KOPT-K1 (cell line): ENCODE results near the gene GP2.

Experiments
- H3K27ac ChIP-seq: fragments of 200-600 bp; sonication (generic); 2 replicates; pipeline ENCODE4 v1.5.1; 2016; ENCODE audit warnings: antibody characterized with exemption, mild to moderate bottlenecking, low read depth, low read length; ENCODE audit not compliant: poor library complexity, severe bottlenecking
- H3K36me3 ChIP-seq: fragments of 200-600 bp; sonication (generic); 2 replicates; pipeline ENCODE4 v1.5.1; 2017; ENCODE audit warnings: antibody characterized with exemption, mild to moderate bottlenecking, low read length, moderate library complexity; ENCODE audit not compliant: insufficient read depth
- H3K9me3 ChIP-seq: fragments of 200-600 bp; sonication (generic); 2 replicates; pipeline ENCODE4 v1.5.1; 2017; ENCODE audit warnings: antibody characterized with exemption, low read length, mild to moderate bottlenecking; ENCODE audit not compliant: insufficient read depth, poor library complexity, severe bottlenecking

GP2 gene

GRCh38 chr16:20303012-20303411, 24.3 kb downstream of the GP2 start:
- no peaks in the 10 kb centered on the region for H3K9me3 ChIP-seq
- no peak overlapping the region for H3K27ac ChIP-seq
- H3K36me3 ChIP-seq, result no peaks in the 10 kb centered on the region

GRCh38 chr16:20302389-20302788, 24.9 kb downstream of the GP2 start:
- Histone ChIP-seq H3K9me3 (no peaks in the 10 kb centered on the region), H3K36me3 (no peaks in the 10 kb centered on the region), H3K27ac (no peak overlapping the region)

GRCh38 chr16:20301840-20302239, 25.5 kb downstream of the GP2 start:
- Histone ChIP-seq H3K9me3 (no peaks in the 10 kb centered on the region), H3K36me3 (no peaks in the 10 kb centered on the region), H3K27ac (no peak overlapping the region)

GRCh38 chr16:20300312-20301097, 26.8 kb downstream of the GP2 start:
- Histone ChIP-seq H3K9me3 (no peaks in the 10 kb centered on the region), H3K36me3 (no peaks in the 10 kb centered on the region), H3K27ac (no peak overlapping the region)

- H3K9me3 ChIP-seq, result no peaks in the 10 kb centered on the region
- no peak overlapping the region for H3K27ac ChIP-seq
- no peaks in the 10 kb centered on the region for H3K36me3 ChIP-seq
Observed at GRCh38 chr16:20298452-20298851, 28.9 kb downstream of the GP2 start.

- Histone ChIP-seq H3K27ac (no peak overlapping the region), H3K36me3 (no peaks in the 10 kb centered on the region), H3K9me3 (no peaks in the 10 kb centered on the region)
Observed at GRCh38 chr16:20291208-20292206, 35.8 kb downstream of the GP2 start.

- no peak overlapping the region for H3K27ac ChIP-seq
- H3K9me3 ChIP-seq, result no peaks in the 10 kb centered on the region
- no peaks in the 10 kb centered on the region for H3K36me3 ChIP-seq
Observed at GRCh38 chr16:20289571-20289970, 37.7 kb downstream of the GP2 start.

GRCh38 chr16:20285993-20286499, 41.3 kb downstream of the GP2 start:
- Histone ChIP-seq H3K9me3 (no peaks in the 10 kb centered on the region), H3K27ac (no peak overlapping the region), H3K36me3 (no peaks in the 10 kb centered on the region)

GRCh38 chr16:20280259-20280658, 47.1 kb downstream of the GP2 start:
- H3K9me3 ChIP-seq, result peaks cover 9% of the 10 kb centered on the region
- no peaks in the 10 kb centered on the region for H3K36me3 ChIP-seq
- no peak overlapping the region for H3K27ac ChIP-seq

GRCh38 chr16:20271893-20272292, 55.4 kb downstream of the GP2 start:
- H3K27ac ChIP-seq, result no peak overlapping the region
- no peaks in the 10 kb centered on the region for H3K9me3 ChIP-seq

GRCh38 chr16:20268409-20268808, 58.9 kb downstream of the GP2 start:
- Histone ChIP-seq H3K9me3 (no peaks in the 10 kb centered on the region), H3K27ac (no peak overlapping the region), H3K36me3 (no peaks in the 10 kb centered on the region)

More at GRCh38 chr16:20271893-20272292, 55.4 kb downstream of the GP2 start:
- H3K36me3 ChIP-seq, result no peaks in the 10 kb centered on the region

- no peak overlapping the region for H3K27ac ChIP-seq
- no peaks in the 10 kb centered on the region for H3K36me3 ChIP-seq
- no peaks in the 10 kb centered on the region for H3K9me3 ChIP-seq
Observed at GRCh38 chr16:20265019-20265418, 62.3 kb downstream of the GP2 start.

- H3K36me3 ChIP-seq, result no peaks in the 10 kb centered on the region
- no peaks in the 10 kb centered on the region for H3K9me3 ChIP-seq
- H3K27ac ChIP-seq, result no peak overlapping the region
Observed at GRCh38 chr16:20263138-20263855, 64.0 kb downstream of the GP2 start.

- Histone ChIP-seq H3K9me3 (no peaks in the 10 kb centered on the region), H3K36me3 (no peaks in the 10 kb centered on the region), H3K27ac (no peak overlapping the region)
Observed at GRCh38 chr16:20262248-20262647, 65.1 kb downstream of the GP2 start.
